Neural crest cell (in vitro differentiated cells): ENCODE results near the gene LRRC70. TPM values are rescaled to one million over a fixed set of nuclear protein-coding genes. Genes with fewer than 3 reads are reported as not detected.

Experiments used
- DNase-seq: peaks from one replicate; pipeline ENCODE4 v3.0.0; 2021; ENCODE audit warnings: low read depth, mixed read lengths, low spot score
- H3K27ac Mint-ChIP-seq: one replicate; pipeline ENCODE4 v1.8.0; 2021; ENCODE audit warnings: mild to moderate bottlenecking, mixed read lengths; ENCODE audit not compliant: unreplicated experiment
- H3K27me3 Mint-ChIP-seq: 2 replicates; pipeline ENCODE4 v1.8.0; 2021; ENCODE audit warnings: low read depth, mild to moderate bottlenecking, mixed read lengths
- H3K36me3 Mint-ChIP-seq: 2 replicates; pipeline ENCODE4 v1.8.0; 2021; ENCODE audit warnings: low read depth, mild to moderate bottlenecking, mixed read lengths
- H3K4me1 Mint-ChIP-seq: 2 replicates; pipeline ENCODE4 v1.8.0; 2021; ENCODE audit warnings: mixed read lengths
- H3K4me3 Mint-ChIP-seq: one replicate; pipeline ENCODE4 v1.8.0; 2021; ENCODE audit warnings: mild to moderate bottlenecking, mixed read lengths
- H3K9me3 Mint-ChIP-seq: 2 replicates; pipeline ENCODE4 v1.8.0; 2021; ENCODE audit warnings: mixed read lengths
- total RNA-seq: library from RNA; stranded (reverse); gene quantifications from 2 replicates; pipeline ENCODE4 v1.2.1, GENCODE V29; 2021
- TF ChIP-seq, protein P1 (sequence below): fragments of 200-600 bp; sonication (generic); conservative IDR thresholded peaks from 2 replicates; pipeline ENCODE4 v1.5.0; 2021; ENCODE audit warnings: antibody characterized with exemption, mild to moderate bottlenecking

Gene LRRC70
- total RNA-seq, 1 donor from 2014 or later = 0.19 TPM

DNA sequence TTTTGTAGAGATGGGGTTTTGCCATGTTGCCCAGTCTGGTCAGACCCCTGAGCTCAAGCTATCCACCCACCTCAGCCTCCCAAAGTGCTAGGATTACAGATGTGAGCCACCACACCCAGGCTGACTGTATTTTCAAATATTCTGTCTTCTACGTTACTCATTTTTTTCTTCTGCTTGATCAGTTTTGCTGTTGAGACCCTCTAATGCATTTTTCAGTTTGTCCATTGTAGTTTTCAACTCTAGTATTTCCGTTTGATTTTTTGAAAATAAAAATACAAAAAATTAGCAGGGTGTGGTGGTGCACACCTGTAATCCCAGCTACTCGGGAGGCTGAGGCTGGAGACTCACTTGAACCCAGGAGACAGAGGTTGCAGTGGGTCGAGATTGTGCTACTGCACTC lies 10.5 kb upstream of the LRRC70 start:
- H3K27ac Mint-ChIP-seq = no peak overlapping the region
- TF ChIP-seq, protein P1, sequence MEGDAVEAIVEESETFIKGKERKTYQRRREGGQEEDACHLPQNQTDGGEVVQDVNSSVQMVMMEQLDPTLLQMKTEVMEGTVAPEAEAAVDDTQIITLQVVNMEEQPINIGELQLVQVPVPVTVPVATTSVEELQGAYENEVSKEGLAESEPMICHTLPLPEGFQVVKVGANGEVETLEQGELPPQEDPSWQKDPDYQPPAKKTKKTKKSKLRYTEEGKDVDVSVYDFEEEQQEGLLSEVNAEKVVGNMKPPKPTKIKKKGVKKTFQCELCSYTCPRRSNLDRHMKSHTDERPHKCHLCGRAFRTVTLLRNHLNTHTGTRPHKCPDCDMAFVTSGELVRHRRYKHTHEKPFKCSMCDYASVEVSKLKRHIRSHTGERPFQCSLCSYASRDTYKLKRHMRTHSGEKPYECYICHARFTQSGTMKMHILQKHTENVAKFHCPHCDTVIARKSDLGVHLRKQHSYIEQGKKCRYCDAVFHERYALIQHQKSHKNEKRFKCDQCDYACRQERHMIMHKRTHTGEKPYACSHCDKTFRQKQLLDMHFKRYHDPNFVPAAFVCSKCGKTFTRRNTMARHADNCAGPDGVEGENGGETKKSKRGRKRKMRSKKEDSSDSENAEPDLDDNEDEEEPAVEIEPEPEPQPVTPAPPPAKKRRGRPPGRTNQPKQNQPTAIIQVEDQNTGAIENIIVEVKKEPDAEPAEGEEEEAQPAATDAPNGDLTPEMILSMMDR = no peak
- H3K36me3 Mint-ChIP-seq = peaks cover 40% of the 10 kb centered on the region
- no peak for DNase-seq
- H3K4me3 Mint-ChIP-seq = no peak overlapping the region
- H3K27me3 Mint-ChIP-seq = no peaks in the 10 kb centered on the region
- peaks cover 17% of the 10 kb centered on the region for H3K9me3 Mint-ChIP-seq
- H3K4me1 Mint-ChIP-seq = peaks cover 3% of the 10 kb centered on the region

DNA sequence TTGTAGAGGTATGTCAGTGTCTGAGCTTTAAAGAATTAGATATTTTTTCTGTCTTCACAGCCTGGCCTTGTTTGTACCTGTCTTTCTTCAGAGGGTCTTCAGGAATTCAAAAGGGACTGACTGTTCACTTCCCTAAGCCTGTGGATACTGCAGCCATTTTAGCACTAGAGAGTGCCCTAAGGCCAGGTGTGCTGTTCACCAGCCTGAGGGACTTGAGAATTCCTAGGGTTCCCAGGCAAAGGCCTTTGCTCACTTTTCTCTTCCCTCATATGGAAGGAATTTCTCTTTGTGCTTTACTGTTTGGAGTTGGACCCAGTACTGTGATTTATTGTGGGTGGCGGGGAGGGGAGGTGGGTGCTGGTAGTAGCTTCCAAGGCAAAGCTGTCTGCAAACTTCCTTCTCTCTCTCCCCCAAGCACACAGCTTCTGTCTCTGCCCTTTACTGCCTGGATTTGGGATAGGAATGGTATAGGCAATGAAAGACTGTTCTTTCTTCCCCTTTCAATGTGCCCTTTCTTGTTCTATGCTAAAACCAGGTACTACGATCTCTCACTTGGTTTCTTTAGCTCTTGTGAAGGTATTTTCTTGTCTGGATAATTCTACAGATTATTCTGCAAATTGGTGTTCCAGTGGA lies 9.7 kb upstream of the LRRC70 start:
- Mint-ChIP-seq H3K36me3 (peaks cover 40% of the 10 kb centered on the region), H3K4me1 (peaks cover 3% of the 10 kb centered on the region), H3K4me3 (no peak overlapping the region), H3K9me3 (peaks cover 17% of the 10 kb centered on the region), H3K27me3 (no peaks in the 10 kb centered on the region), H3K27ac (peak overlapping the region; percentile 16)
- TF ChIP-seq, protein P1 = no peak
- no peak for DNase-seq

DNA sequence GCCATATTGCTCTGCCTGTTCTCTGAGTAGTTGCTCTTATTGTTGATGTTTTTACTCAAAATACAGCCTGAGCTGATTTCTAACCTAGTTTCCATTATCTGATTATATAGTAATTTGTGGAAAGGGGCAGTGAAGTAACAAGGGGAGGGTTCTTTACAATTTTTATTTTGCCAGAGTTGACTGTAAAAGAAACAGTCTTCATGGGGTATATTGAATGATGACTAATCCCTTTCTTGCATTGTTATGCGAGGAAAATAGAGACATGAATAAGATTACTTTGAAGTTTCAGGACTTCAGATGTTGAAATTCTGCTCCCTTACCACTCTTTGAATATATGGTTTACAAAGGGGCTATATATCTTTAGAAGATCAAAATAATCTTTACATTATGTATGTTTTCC lies 9.1 kb upstream of the LRRC70 start:
- H3K27me3 Mint-ChIP-seq = no peaks in the 10 kb centered on the region
- peaks cover 40% of the 10 kb centered on the region for H3K36me3 Mint-ChIP-seq
- peak overlapping the region; percentile 16 for H3K27ac Mint-ChIP-seq

DNA sequence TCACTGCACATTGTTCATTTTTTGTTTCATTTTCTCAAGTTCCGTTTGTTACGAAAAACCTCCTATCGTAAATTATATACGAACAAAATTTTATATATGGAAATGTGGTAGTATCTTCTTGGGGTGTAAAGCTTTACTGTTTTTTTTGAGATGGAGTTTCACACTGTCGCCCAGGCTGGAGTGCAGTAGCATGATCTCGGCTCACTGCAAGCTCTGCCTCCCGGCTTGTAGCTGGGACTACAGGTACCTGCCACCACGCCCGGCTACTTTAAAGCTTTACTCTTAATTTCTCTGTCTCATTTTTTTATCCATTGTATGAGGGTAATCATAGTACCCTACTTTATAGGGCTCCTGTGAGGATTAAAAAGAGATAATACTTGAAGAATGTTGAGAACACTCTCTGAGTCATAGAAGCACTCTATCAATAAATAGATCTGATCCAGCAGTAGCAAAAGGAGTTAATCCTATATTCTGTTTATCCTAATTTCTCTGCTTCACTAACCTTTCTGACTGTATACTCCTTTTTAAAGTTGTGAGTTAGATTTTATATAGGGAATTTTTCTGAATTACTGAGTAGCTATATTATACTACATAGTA lies 5.6 kb upstream of the LRRC70 start:
- Mint-ChIP-seq H3K9me3 (peaks cover 2% of the 10 kb centered on the region), H3K4me3 (no peak overlapping the region), H3K4me1 (peaks cover 9% of the 10 kb centered on the region), H3K27ac (no peak overlapping the region), H3K36me3 (peaks cover 15% of the 10 kb centered on the region), H3K27me3 (no peaks in the 10 kb centered on the region)
- DNase-seq = no peak
- TF ChIP-seq, protein P1 = no peak

More for the DNA sequence above, 9.1 kb upstream of the LRRC70 start:
- peaks cover 17% of the 10 kb centered on the region for H3K9me3 Mint-ChIP-seq
- no peak overlapping the region for H3K4me3 Mint-ChIP-seq
- no peak for DNase-seq
- TF ChIP-seq, protein P1 = no peak
- peaks cover 3% of the 10 kb centered on the region for H3K4me1 Mint-ChIP-seq

DNA sequence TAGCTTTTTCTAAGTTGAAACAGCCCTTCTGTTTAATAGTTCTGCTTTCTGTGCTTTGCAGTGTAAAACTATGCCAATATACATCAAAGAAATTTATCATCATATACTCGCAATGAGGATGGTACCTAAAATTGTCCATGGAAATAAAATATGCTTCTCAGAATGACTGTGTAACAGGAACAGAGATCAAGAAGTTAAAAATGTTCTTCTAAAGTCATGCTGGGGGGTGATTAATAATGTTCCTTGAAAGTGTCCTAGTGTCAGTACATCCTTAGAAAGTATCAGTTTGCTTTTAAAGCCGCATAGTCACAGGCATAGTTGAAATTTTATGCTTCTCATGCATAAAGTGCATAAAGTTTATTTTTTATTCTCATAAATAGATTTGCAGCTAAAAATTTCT lies 4.0 kb upstream of the LRRC70 start:
- H3K4me3 Mint-ChIP-seq = no peak overlapping the region
- peaks cover 3% of the 10 kb centered on the region for H3K36me3 Mint-ChIP-seq
- DNase-seq = no peak
- H3K27ac Mint-ChIP-seq = no peak overlapping the region
- H3K4me1 Mint-ChIP-seq = peaks cover 11% of the 10 kb centered on the region
- no peaks in the 10 kb centered on the region for H3K27me3 Mint-ChIP-seq
- H3K9me3 Mint-ChIP-seq = no peaks in the 10 kb centered on the region
- TF ChIP-seq, protein P1 = no peak
